HTR-8/SVneo (cell line): ENCODE results near the gene CSAG3.
"Not testable (repeated sequence)": the region's sequence is repeated elsewhere in the genome, so short reads cannot be mapped to it uniquely, and the experiment has no call there.

ENCODE experiments used
- DNase-seq: peaks from one replicate; pipeline ENCODE4 v3.0.0; 2011; ENCODE audit warnings: low spot score, mixed read lengths; ENCODE audit not compliant: insufficient read length
- FAIRE-seq: peaks from 2 replicates; lab custom pipeline; 2011; peaks lifted over from hg19 to GRCh38; lab: Jason Lieb, UNC

Gene CSAG3

DNA sequence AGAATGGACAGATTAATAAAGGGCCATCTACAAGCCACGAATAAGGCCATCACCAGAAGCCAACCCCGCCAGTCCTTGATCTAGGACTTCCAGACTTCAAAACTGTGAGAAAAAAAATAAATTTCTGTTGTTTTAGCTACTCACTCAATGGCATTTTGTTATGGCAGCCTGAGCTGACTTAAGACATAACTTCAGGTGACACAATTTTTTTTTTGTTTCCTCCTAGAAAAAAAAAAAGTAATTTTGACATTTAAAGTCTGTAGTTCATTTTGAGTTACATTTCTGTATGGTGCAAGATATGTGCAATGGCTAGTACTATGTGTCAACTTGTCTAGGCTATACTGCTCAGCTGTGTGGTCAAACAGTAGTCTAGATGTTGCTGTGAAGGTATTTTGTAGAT is at the start of gene CSAG3:
CSAG3 (plus strand) TSS at position 301 of the 400 bp plus-strand sequence.
- DNase-seq, FAIRE-seq: not testable (repeated sequence)

DNA sequence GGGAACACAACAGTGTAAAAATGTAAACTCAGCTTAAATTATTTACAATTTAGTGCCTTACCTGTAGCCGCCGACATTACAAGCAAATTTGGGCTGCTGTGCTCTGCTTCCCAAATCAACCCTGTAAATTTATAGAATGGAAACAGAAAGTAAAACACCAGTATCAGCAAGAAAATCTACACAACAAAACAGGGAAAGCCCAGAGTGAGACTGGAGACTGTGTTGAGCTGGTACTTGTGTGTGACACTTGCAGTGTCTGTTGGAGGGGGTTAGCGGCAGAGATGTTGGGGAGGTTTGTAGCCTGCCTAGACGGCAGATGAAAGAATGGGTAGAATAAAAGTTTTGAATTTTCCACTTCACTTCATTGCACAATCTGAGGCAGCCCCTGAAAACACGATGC is 45.8 kb upstream of the CSAG3 start:
- not testable (repeated sequence) for FAIRE-seq, DNase-seq

DNA sequence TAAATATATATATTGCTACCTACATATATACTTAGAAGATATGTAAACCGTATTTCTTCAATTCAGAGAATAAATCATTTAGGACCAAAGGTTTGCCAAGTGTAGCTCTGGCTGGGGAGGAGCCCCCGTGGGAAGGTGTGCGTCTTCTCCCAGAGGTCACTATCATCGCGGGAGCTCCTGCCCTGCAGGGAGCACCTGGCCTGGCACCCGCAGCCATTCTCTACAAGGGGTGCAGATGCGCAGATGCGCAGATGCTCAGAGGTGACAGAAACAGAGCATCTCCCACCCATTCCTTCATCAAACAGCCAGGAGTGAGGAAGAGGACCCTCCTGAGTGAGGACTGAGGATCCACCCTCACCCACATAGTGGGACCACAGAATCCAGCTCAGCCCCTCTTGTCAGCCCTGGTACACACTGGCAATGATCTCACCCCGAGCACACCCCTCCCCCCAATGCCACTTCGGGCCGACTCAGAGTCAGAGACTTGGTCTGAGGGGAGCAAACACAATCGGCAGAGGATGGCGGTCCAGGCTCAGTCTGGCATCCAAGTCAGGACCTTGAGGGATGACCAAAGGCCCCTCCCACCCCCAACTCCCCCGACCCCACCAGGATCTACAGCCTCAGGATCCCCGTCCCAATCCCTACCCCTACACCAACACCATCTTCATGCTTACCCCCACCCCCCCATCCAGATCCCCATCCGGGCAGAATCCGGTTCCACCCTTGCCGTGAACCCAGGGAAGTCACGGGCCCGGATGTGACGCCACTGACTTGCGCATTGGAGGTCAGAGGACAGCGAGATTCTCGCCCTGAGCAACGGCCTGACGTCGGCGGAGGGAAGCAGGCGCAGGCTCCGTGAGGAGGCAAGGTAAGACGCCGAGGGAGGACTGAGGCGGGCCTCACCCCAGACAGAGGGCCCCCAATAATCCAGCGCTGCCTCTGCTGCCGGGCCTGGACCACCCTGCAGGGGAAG is 44.9 kb upstream of the CSAG3 start, which contains the start of gene MAGEA2B:
MAGEA2B (plus strand) TSS at position 814 of the 973 bp plus-strand sequence. CDS start 2,479 bp downstream, outside the sequence.
- not testable (repeated sequence) for FAIRE-seq, DNase-seq

DNA sequence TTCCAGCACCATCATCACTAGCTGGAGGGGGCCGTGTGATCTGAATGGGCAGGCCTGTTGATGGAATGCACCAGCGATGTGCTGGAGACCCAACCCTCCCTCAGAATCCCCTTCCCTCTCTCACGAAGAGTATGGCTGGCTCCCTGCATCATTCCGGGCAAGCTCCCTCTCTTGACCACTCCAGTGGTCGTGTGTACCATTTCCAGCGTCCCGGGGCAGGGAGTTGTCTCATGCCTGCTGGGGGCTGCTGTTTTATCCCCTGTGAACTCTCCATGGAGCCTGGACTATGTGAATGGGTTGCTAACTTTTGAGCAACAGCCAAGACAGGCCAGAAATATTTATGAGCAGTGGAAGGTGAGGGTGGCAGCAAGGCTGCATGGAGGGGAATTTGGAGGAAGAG is 33.6 kb upstream of the CSAG3 start:
- no peak for DNase-seq
- no peak for FAIRE-seq

DNA sequence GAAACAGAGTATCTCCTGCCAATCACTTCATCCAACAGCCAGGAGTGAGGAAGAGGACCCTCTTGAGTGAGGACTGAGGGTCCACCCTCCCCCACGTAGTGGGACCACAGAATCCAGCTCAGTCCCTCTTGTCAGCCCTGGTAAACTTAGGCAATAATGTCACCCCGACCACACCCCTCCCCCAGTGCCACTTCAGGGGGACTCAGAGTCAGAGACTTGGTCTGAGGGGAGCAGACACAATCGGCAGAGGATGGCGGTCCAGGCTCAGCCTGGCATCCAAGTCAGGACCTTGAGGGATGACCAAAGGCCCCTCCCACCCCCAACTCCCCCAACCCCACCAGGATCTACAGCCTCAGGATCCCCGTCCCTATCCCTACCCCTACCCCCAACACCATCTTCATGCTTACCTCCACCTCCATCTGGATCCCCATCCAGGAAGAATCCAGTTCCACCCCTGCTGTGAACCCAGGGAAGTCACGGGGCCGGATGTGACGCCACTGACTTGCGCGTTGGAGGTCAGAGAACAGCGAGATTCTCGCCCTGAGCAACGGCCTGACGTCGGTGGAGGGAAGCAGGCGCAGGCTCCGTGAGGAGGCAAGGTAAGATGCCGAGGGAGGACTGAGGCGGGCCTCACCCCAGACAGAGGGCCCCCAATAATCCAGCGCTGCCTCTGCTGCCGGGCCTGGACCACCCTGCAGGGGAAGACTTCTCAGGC is 25.6 kb upstream of the CSAG3 start, which contains the start of the genes CSAG1 and MAGEA12:
CSAG1 (minus strand) TSS at position 461 of the 715 bp plus-strand sequence. CDS start 1,261 bp downstream, outside the sequence.
MAGEA12 (plus strand) TSS at position 497 of the 715 bp plus-strand sequence. CDS start 2,405 bp downstream, outside the sequence.
- FAIRE-seq: no peak
- DNase-seq: no peak

DNA sequence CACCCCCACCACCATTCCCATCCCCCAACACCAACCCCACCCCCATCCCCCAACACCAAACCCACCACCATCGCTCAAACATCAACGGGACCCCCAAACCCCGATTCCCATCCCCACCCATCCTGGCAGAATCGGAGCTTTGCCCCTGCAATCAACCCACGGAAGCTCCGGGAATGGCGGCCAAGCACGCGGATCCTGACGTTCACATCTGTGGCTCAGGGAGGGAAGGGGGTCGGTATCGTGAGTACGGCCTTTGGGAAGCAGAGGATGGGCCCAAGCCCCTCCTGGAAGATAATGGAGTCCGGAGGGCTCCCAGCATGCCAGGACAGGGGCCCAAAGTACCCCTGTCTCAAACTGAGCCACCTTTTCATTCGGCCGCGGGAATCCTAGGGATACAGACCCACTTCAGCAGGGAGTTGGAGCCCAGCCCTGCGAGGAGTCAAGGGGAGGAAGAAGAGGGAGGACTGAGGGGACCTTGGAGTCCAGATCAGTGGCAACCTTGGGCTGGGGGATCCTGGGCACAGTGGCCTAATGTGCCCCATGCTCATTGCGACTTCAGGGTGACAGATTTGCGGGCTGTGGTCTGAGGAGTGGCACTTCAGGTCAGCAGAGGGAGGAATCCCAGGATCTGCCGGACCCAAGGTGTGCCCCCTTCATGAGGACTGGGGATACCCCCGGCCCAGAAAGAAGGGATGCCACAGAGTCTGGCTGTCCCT is 24.7 kb upstream of the CSAG3 start:
- not testable (repeated sequence) for FAIRE-seq, DNase-seq

DNA sequence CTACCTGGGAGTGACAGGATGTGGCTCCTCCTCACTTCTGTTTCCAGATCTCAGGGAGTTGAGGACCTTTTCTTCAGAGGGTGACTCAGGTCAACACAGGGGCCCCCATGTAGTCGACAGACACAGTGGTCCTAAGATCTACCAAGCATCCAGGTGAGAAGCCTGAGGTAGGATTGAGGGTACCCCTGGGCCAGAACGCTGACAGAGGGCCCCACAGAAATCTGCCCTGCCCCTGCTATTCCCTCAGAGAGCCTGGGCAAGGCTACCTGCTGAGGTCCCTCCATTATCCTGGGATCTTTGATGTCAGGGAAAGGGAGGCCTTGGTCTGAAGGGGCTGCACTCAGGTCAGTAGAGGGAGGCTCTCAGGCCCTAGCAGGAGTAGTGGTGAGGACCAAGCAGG is 23.9 kb upstream of the CSAG3 start:
- DNase-seq (no peak), FAIRE-seq (no peak)

DNA sequence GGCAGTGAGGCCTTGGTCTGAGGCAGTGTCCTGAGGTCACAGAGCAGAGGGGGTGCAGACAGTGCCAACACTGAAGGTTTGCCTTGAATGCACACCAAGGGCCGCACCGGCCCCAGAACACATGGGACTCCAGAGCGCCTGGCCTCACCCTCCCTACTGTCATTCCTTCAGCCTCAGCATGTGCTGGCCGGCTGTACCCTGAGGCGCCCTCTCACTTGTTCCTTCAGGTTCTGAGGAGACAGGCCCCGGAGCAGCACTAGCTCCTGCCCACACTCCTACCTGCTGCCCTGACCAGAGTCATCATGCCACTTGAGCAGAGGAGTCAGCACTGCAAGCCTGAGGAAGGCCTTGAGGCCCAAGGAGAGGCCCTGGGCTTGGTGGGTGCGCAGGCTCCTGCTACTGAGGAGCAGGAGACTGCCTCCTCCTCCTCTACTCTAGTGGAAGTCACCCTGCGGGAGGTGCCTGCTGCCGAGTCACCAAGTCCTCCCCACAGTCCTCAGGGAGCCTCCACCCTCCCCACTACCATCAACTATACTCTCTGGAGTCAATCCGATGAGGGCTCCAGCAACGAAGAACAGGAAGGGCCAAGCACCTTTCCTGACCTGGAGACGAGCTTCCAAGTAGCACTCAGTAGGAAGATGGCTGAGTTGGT is 23.0 kb upstream of the CSAG3 start:
- no peak for DNase-seq
- no peak for FAIRE-seq

DNA sequence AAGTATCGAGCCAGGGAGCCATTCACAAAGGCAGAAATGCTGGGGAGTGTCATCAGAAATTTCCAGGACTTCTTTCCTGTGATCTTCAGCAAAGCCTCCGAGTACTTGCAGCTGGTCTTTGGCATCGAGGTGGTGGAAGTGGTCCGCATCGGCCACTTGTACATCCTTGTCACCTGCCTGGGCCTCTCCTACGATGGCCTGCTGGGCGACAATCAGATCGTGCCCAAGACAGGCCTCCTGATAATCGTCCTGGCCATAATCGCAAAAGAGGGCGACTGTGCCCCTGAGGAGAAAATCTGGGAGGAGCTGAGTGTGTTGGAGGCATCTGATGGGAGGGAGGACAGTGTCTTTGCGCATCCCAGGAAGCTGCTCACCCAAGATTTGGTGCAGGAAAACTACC is 22.5 kb upstream of the CSAG3 start:
- not testable (repeated sequence) for DNase-seq, FAIRE-seq

DNA sequence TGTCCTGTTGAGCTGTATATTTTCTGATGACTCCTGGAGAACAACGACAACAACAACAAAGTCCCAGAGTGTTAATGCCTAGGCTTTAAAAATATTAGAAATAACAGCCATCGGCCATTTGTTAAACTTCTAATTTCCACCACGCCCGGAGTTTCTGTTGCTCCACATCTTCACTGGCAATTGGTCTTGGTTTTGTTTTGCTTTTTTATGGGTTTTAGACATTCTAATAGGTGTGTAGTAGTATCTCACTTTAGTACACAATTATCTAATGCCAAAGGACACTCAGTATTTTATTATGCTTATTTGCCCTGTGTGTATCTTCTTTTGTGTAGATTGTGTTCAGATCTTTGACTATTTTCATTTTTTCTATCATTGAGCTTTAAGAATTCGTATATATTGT is 20.5 kb upstream of the CSAG3 start:
- FAIRE-seq (no peak), DNase-seq (no peak)

DNA sequence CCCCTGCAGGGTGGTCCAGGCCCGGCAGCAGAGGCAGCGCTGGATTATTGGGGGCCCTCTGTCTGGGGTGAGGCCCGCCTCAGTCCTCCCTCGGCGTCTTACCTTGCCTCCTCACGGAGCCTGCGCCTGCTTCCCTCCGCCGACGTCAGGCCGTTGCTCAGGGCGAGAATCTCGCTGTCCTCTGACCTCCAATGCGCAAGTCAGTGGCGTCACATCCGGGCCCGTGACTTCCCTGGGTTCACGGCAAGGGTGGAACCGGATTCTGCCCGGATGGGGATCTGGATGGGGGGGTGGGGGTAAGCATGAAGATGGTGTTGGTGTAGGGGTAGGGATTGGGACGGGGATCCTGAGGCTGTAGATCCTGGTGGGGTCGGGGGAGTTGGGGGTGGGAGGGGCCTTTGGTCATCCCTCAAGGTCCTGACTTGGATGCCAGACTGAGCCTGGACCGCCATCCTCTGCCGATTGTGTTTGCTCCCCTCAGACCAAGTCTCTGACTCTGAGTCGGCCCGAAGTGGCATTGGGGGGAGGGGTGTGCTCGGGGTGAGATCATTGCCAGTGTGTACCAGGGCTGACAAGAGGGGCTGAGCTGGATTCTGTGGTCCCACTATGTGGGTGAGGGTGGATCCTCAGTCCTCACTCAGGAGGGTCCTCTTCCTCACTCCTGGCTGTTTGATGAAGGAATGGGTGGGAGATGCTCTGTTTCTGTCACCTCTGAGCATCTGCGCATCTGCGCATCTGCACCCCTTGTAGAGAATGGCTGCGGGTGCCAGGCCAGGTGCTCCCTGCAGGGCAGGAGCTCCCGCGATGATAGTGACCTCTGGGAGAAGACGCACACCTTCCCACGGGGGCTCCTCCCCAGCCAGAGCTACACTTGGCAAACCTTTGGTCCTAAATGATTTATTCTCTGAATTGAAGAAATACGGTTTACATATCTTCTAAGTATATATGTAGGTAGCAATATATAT is 5.0 kb upstream of the CSAG3 start, which contains the start of gene MAGEA2:
MAGEA2 (minus strand) TSS at position 157 of the 965 bp plus-strand sequence. CDS start 2,479 bp downstream, outside the sequence.
- not testable (repeated sequence) for FAIRE-seq, DNase-seq

DNA sequence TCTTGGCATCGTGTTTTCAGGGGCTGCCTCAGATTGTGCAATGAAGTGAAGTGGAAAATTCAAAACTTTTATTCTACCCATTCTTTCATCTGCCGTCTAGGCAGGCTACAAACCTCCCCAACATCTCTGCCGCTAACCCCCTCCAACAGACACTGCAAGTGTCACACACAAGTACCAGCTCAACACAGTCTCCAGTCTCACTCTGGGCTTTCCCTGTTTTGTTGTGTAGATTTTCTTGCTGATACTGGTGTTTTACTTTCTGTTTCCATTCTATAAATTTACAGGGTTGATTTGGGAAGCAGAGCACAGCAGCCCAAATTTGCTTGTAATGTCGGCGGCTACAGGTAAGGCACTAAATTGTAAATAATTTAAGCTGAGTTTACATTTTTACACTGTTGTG is 4.1 kb upstream of the CSAG3 start:
- not testable (repeated sequence) for DNase-seq, FAIRE-seq

DNA sequence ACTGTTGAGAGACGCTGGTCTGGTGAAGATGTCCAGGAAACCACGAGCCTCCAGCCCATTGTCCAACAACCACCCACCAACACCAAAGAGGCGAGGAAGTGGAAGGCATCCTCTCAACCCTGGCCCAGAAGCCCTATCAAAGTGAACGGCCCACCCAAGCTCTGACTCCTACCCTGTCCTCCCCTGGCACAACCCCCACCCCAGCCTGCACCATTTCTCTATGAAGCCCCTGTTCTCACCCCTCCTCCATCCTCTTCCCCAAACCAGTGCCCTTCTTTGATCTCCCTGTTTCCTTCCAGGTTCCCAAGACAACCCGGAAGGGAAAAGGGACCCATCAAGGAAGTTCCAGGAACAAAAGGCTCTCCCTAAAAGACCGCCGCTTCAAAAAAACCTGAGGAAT is 526 bp downstream of the CSAG3 start:
- FAIRE-seq, DNase-seq: not testable (repeated sequence)

DNA sequence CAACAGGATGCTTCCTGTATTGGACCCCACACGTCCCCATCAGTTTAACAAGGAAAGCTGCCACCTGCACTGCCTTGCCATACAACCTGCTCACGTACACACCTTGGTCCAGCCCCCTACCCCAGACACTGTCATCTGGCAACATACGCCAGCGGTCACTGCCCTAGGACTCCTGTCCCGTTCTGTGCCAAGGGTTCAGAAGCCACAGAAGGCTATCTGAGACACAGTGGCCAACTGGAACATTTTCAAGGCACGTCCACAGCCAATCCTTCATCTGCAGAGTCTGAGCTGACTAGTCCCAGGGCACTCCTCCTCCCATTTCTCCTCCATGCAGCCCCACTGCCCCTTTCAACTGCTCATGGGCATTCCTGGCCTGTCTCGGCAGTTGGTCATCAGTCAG is 2.6 kb downstream of the CSAG3 start:
- not testable (repeated sequence) for FAIRE-seq, DNase-seq

DNA sequence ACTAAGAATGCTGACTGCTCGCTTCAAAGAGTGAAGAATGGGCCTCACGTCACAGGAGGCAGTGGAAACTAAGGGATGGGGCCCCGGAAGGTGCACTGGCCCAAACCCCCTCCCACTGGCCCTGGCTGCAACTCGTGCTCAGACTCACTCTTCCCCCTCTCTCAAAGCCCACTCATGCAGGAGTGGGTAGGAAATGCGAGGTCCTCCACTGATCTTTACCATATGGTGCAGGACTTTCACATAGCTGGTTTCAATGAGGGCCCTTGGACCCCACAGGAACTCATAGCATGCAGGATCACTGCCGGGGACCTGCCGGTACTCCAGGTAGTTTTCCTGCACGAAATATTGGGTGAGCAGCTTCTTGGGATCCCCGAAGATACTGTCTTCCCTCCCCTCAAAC is 7.5 kb downstream of the CSAG3 start:
- FAIRE-seq: not testable (repeated sequence)

DNA sequence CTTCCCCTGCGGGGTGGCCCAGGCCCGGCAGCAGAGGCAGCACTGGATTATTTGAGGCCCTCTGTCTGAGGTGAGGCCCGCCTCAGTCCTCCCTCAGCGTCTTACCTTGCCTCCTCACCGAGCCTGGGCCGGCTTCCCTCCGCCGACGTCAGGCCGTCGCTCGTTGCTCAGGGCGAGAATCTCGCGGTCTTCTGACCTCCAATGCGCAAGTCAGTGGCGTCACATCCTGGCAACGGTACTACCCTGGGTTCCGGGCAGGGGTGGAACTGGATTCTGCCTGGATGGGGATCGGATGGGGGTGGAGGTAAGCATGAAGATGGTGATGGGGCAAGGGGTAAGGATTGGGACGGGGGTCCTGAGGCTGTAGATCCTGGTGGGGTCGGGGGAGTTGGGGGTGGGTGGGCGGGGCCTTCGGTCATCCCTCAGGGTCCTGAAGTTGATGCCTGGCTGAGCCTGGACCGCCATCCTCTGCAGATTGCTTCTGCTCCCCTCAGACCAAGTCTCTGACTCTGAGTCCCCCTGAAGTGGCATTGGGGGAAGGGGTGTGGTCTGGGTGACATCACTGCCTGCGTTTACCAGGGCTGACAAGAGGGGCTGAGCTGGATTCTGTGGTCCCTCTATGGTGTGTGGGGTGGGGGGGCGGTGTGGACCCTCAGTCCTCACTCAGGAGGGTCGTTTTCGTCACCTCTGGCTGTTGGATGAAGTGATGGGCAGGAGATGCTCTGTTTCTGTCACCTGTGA is 10.7 kb downstream of the CSAG3 start, which contains the start of gene MAGEA6:
MAGEA6 (minus strand) TSS at position 141 of the 741 bp plus-strand sequence. CDS start 2,039 bp downstream, outside the sequence.
- DNase-seq, FAIRE-seq: not testable (repeated sequence)

More for the DNA sequence above, 7.5 kb downstream of the CSAG3 start:
- DNase-seq: not testable (repeated sequence)

DNA sequence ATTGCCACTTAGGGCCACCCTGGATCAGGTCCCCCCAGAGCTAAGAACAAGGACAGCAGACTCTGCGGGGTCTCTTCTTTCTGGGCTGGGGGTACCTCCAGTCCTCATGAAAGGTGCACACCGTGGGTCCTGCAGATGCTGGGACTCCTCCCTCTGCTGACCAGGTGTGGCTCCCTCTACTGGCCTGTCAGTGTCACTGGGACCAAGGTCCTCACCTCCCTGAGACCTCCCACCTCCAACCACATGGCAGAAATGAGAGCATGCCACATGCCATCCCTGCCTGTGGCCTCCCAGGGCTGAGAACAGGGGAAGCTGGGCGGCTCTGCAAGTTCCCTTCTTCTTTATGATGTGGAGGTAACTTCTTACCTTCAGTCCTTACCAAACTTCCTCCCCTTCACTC is 28.0 kb downstream of the CSAG3 start:
- not testable (repeated sequence) for FAIRE-seq, DNase-seq
